Panc1 (cell line): Measurements from ENCODE around the gene HAT1.

Experiments
- CTCF ChIP-seq: fragments of 450-650 bp; IDR thresholded peaks from 2 replicates; pipeline ENCODE4 v1.5.1; 2017; ENCODE audit warnings: mild to moderate bottlenecking
- POLR2AphosphoS5 ChIP-seq: IDR thresholded peaks from 2 replicates; pipeline ENCODE4 v1.6.1; 2012; ENCODE audit warnings: mild to moderate bottlenecking, low read depth, low read length, moderate library complexity

- no peak for TF ChIP-seq CTCF
- no peak for TF ChIP-seq POLR2AphosphoS5
Observed at GRCh38 chr2:171893196-171893823, 29.0 kb upstream of the HAT1 start.
